GM19452 (cell line): Measurements from ENCODE around the gene POLE2.
A peak's percentile ranks its signal among the peaks of the same experiment; 100 is the strongest.
"Not testable (repeated sequence)": the region's sequence is repeated elsewhere in the genome, so short reads cannot be mapped to it uniquely, and the experiment has no call there.

Experiments used
- ATAC-seq: cut with Tn5 transposase; IDR thresholded peaks from one replicate; pipeline ENCODE4 v1.9.1; 2021; ENCODE audit not compliant: unreplicated experiment

POLE2 gene

DNA sequence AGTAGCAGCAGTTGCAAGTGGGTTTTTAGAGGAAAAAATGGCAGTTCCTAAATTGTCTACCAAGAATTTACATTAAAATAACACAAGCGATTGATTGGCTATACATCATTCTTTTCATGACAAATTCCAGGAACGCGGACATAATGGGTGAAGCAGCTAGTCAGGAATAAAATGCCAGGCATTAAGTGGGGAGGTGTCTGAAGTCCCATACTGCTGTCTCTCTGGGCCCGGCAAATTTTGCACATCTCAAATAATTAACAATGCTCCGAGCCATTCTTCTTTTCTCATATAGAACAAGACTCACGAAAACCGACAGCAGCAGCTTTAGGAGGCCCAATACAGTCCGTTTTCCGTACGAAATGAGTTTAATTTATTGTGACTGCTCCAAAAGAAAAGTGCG lies 68.3 kb downstream of the POLE2 start:
- ATAC-seq = no peak

DNA sequence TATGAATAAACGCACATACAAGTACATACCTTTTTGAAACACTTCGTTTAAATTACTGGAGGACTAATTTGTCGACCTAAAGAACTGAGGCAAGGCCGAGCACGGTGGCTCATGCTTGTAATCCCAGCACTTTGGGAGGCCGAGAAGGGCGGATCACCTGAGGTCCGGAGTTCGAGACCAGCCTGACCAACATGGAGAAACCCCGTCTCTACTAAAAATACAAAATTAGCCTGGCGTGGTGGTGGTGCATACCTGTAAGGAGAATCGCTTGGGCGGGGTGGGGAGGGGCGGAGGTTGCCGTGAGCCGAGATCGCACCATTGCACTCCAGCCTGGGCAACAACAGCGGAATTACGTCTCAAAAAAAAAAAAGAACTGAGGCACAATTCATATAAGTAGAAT lies 68.7 kb downstream of the POLE2 start:
- ATAC-seq = not testable (repeated sequence)

DNA sequence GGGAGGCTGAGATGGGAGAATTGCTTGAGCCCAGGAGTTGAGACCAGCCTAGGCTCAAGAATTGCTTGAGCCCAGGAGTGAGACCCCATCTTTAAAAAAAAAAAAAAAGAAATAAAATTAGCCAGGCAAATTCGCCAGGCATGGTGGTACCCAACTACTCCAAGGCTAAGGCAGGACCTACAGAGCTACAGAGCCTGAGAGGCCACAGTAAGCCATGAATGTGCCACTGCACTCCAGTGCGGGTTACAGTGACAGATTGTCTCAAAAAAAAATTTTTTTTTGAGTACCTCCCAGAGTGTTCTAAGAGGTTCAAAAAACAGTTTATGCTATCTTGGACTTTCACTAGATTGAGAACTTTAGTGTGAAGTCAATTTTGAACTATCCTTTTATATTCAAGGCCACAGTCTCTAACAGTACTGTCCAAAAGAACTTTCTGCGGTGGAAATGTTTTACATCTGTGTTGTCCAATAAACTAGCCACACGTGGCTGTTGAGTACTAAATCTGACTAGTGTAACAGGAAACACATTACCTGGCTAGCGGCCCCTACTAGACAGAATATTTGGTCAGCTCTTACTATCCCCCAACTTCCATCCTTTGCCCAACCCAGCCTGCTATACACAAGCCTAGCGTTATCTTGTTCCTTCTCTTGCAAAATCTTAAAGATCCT lies 70.0 kb downstream of the POLE2 start:
- ATAC-seq = no peak

DNA sequence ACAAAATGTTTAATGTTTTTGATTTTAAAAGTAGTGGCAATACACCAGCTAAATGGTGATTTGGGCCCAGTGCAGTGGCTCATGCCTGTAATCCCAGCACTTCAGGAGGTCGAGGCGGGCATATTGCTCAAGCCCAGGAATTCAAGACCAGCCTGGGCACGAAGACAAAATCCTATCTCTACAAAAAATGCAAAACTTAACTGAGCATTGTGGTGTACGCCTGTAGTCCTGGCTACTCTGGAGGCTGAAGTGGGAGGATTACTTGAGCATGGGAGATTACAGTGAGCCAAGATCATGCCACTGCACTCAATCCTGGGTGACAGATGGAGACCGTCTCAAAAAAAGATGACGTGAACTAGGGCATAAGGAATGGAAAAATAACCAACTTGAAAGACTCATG lies 72.2 kb downstream of the POLE2 start:
- ATAC-seq = no peak

DNA sequence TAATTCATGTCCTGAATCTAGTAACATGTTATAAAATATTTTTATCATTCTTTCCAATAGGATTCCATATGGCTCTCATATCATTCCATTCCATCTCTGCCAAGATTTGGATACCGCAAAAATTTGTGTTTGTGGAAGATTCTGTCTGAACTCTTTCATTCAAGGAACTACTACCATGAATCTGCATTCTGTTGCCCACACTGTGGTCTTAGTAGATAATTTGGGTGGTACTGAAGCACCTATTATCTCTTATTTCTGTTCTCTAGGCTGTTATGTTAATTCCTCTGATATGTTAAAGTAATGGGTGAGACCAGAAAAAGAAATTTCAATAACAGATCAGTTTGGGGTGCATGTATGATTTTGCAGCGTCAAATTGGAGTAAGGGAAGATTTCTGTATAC lies 73.8 kb downstream of the POLE2 start:
- no peak for ATAC-seq

DNA sequence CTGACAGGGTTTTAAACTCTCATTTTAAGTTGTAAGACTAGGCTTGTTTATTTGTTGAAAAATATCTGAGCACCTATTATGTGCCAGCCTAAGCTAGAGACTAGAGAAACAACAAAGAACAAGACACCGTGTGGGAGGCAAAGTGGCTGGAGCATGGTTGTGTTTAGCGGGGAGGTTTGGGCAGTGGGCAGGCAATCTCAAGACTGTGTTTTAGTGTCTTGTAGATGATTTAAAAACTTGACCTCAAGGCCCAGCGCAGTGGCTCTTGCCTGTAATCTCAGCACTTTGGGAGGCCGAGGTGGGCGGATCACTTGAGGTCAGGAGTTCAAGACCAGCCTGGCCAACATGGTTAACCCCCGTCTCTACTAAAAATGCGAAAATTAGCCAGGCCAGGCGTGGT lies 75.3 kb downstream of the POLE2 start:
- no peak for ATAC-seq

DNA sequence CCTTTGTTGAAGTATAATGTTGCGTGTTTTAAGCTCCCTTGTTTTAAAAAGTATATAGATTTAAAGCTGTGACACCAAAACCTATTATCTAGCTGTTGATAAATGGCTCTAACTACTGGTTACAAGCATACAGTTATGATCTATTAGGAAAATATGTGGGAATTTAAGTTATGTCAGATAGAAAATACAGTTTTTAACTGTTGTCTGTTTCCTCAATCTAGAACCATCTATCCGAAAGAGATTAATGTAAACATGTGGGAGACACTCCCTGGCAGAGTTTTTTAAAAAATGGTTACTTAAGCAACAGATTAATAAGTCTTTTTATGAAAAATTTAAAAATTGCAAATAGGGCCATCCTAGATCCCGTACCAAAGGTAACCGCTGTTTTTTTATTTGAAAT lies 75.8 kb downstream of the POLE2 start:
- no peak for ATAC-seq

DNA sequence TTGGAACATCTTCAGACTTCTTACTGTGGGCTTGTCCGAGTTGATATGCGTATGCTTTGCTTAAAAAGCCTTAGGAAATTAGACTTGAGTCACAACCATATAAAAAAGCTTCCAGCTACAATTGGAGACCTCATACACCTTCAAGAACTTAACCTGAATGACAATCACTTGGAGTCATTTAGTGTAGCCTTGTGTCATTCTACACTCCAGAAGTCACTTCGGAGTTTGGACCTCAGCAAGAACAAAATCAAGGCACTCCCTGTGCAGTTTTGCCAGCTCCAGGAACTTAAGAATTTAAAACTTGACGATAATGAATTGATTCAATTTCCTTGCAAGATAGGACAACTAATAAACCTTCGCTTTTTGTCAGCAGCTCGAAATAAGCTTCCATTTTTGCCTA lies 80.4 kb downstream of the POLE2 start:
- ATAC-seq = no peak

DNA sequence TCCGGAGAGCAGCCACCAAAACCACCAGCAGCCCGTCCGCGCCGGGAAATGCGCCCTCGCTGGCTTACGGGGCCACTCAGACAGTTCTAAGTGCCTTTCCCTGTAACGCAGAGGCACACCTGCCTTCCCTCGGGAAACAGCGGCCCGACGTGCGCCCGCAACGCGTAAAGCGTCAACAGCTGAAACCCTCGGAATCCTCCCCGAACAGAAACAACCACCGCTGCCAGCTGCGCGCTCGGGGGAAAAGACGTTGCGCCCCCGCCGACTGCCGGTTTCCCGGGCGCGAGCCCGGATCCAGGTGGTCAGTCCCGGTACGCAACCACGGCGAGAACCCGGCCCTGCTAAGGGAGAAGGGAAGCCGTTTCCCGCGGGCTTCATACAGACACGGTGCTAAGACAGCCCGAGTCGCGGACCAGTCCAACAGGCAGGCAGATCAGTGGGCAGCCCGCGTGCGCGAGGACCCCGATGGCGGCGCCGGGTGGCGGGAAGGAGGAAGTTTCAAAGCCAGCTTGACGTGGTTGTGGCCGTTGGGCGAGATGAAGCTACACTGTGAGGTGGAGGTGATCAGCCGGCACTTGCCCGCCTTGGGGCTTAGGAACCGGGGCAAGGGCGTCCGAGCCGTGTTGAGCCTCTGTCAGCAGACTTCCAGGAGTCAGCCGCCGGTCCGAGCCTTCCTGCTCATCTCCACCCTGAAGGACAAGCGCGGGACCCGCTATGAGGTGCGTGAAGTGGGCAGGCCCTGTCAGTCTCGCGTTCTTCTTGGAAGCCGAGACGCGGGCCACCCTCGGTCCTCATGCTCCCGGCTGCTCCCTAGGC lies 89.3 kb downstream of the POLE2 start, which contains the start of gene LRR1:
TSS of gene LRR1 (plus strand) at position 456 of the 816 bp plus-strand sequence. CDS start at position 537, 81 bp downstream.
- ATAC-seq = peak; percentile 62

DNA sequence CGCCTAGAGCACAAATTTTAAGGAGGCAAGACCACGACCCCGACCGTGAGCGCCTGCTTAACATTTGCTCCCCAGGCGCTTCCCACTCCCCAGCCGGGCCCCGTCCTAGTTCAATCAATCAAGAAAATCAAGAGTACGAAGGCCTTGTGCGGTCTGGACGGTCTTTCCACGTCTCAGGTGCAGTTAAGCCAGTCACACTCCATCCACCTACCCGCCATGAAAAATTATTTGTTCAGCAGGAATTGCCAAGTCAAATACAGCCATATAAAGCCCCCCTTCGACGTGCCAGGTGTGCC lies 89.9 kb downstream of the POLE2 start:
- peak; percentile 2 for ATAC-seq

DNA sequence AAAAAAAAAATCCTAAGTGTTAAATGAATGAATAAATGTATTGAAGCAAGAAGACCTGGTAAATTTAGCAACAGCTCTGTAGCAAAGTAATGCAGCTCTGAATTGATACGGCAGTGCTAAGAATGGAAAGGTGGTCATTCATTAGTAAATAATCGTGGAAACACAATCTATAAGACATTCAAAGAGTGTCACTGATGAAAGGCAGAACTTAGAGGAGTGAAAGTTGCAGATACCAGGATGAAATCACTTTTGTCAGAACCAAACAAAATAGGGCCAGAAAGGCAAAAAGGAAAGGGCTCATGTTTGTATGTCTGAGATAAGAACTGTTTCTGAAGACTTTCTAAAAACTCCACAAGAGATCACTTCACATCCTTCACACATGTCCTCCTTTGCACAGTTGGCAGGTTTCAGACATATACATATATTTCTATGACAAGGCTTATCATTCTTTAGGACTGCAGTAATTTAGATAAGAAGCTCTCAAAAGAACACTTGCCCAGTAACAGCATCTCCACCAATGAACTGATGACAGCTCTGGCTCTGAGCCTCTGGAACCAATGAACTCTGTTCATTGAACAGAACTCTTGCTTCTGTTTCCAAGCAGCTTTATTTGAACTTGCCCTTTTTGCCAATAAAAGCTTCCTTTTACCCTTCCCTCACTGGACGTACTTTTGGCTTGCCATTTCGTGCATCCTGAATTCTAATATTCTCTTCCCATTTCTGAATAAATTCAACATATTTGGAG lies 93.5 kb downstream of the POLE2 start:
- no peak for ATAC-seq
